GM19240 (cell line): Measurements from ENCODE around the gene BTG4.

ENCODE experiments used
- DNase-seq: peaks from one replicate; pipeline ENCODE4 v3.0.0; 2011; ENCODE audit warnings: low spot score; ENCODE audit not compliant: insufficient read length

The BTG4 gene

DNA sequence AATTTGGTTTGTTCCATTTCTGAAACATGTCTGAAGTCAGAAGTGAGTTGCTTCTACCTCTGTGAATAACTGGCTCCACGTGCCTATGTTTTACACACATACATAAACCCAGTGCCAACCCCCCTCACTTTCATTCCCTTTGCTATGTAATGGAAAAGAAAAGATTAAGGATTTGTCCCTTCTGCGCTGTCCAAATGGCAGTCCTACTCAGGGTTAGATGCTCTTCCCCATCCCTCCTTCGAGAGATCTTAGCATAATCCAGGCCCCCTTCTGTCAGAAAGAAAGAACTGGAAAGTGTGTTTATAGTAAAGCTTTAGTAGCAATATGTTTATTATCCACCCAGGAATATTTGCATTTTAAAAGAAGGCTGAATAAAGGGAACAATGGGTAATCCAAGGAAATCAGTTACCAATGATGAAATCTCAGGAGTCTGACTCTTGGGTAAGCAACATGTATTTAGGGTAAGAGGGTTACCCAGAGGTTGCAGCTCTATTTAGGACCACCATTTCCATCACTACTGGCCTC lies 25.2 kb upstream of the BTG4 start:
- no peak for DNase-seq

DNA sequence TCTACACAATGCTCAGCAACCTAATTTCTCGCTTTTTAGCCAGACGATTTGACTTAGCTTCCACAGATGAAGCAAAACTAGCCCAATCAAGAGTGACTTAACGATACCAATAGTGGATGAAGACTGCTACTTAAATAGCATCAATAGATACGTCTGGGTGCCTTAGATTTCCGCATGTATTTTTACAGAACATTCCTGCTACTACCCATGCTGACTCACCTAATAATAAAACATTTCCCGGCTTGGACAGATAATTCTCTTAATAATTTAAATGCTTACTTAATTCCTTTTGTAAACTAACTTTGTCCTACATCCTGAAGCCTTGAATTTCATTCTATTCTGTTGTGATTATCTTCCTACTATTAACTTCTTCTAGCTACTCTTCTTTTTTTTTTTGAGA lies 23.1 kb upstream of the BTG4 start:
- no peak for DNase-seq

DNA sequence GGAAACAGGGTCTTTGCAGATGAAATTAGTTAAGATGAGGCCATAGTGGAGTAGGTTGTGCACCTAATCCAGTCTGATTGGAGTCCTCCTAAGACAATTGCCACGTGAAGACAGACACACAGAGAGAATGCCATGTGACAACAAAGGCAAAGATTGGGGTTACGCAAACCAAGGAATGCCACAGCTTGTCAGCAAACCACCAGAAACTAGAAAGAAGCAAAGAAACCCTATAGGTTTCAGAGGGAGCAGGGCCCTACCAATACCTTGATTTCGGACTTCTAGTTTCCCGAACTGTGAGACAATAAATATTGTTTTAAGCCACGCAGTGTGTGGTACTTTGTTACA lies 20.2 kb upstream of the BTG4 start:
- no peak for DNase-seq

DNA sequence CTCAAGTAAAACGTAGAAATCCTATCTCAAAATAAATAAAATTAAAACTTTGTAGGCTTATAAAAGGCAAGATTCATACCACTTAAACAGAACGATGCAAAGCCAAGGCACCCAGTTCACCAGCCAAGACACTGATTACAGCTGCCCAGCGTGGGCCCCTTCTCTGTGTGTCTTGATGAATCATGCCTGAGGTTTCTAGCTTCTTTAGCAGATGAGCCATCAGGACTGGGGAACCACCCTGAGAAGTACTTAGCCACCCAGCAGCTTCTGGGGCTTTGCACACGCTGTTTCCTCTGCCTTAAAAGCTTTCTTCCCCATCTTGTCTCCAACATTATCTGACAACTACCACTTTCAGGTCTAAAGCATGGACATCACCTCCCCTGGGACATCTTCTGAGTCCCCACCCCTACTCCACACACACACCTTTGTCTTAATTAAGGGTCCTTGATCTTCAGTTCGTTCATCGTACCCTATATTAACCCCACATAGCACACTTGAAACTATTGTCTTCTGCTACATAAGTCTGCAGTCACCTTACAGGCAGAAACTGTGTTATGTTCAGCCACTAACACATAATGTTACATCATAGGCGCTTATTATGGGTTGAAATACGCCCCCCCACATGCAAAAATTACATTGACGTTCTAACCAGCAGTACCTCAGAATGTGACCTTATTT lies 19.6 kb upstream of the BTG4 start:
- DNase-seq: no peak

DNA sequence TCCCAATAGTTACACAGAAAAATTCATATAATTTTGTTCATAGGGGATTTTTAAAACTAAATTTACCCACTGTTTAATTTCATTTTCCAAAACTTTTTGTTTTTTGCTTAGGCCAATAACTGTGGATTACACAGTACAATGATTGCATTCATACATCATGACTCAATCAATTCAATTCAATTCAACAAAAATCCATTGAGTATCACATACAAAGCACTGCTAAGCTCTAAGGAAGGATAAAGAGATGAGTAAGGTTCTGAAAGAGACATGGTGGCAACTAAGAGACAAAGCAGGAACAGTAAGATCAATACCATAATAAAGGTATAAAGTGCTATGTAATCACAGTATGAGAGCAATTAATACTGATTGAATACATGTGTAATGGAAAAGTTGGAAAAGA lies 18.9 kb upstream of the BTG4 start:
- DNase-seq: no peak

DNA sequence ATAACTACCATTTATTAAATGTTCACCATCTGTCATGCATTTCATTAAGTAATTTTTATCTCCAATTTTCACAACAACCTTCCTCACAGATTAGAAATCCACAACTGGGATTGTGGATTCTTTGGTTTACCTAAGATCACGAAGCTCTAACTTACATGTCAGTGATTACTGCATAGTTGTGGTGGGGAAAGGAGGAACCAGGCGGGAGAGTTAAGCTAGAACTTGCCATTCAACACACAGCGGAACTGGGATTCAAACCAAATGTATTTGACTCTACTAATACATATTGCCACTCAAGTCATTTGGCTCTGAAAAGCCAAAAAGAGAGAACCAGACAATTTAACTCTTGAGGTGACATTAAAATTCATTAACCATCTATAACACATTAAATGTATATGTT lies 17.9 kb upstream of the BTG4 start:
- DNase-seq: no peak

DNA sequence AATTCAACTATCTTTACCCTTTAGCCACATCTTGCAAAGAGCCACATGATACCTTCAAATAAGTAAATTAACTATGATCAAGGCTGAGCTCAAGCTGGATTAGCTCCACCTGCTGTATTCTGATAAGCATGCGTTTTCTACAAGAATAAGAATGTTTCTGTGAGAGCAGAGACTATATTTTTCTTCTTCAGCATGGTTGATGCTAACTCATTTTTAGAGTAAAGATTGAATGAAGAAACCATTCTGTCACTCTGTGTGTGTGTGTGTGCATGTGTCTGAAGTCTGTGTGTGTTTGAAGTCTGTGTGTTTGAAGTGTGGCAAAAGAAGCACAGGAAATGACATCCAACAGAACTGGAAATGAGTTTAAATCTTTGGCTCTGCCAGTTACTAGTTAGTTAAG lies 16.4 kb upstream of the BTG4 start:
- DNase-seq: no peak

DNA sequence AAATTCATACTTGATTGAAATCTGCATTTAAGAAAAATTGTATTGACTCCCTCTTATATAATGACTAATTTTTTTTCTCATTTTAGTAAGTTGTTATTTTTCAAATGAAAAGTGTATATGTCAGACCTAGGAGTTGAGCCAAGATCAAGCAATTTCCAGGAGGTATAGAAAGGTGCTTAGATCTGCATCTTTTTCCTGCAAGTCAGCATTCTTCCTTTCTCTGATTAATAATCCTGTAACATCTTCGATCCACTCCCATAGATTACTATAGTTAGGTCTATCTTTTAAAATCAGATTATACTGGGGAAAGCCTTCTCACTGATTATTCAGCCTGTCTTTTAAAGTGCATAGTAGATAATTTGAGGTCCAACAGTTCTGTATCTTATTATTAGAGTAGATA lies 15.1 kb upstream of the BTG4 start:
- no peak for DNase-seq

DNA sequence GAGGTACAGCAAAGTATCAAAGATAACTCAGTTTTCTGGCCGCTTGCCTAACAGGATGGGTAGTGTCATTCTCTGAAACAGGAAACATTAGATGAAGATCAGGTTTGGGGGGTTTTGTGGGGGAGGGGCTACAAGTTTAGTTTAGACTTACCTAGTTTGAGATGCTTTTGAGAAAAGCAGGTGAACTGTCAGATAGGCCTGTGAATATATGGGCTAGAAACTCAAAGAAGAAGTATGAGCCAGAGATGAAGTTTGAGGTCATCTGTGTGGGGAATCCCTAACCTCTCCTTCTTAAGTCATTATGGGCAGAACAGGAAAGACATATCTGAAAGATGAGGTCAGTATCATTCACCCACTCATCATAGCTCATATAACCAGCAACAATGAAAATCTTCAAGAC lies 14.3 kb upstream of the BTG4 start:
- DNase-seq: no peak

DNA sequence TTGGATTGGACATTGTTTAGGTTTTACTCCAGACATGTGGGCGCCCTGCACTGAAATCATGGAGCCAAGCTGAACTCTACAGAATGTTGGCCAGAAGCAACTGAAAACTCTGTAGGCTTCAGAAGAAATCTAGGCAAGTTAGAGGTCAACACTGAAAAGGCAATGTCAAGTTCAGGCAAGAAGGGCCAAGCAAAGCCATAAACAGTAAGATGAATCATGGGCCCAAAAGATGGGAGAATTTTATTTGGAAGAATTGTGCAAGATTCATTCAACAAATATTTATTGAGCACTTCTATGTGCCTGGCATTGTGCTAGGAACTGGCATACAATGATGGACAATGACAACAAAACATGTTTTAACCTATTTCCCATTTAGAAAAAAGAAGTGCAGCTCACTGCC lies 13.3 kb upstream of the BTG4 start:
- DNase-seq: no peak

DNA sequence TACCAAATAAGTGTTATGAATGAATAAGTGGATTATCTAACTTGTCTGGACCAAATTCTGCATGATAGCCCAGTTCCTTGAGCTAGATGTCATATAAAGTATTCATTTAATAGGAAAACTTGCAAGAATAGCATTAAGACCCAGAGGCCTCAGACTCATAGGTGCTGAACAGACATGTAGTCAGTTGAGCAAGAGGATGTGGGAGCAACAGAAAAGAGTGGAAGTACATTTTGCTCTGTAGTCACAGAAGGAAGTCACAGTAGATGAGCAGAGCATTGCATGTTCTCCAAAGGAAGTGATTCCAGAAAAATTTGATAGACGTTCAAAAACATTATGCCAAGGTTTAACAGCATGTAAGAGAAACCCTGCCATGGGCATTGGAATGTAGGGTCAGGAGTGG lies 11.9 kb upstream of the BTG4 start:
- DNase-seq: no peak

DNA sequence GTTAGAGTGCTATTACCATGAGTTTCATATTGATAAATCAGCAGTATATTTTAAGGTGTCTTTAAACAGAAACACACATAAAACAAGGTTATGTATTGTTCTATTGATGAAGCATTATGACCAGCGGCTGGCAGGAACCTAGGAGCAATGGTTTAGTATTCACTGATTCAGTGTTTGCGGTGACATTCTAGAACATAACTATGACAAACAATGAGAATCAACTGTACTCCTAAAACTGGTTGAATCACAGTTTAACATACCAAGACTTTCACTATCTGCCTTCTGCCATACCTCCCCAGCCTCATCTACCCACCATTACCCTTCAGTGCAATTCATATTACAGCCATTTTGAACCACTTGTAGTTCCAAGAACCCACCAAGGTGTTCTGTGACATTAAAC lies 11.2 kb upstream of the BTG4 start:
- no peak for DNase-seq

DNA sequence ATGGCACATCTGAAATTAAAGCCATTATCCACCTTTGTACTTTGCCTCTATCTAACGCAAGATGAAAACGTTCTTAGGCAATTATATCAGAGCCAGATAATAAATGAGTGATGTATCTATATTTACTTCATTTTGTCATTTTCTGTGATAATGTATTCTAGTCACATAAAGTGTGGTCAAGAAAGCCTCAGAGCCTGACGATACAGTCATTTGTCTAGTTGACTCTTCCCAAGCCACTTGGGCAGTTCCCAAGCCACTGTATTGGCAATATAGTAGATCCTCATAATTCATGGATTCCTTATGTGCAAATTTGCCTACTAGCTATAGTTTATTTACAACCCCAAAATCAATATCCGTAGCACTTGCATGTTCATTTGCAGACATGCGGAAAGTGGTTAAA lies 10.2 kb upstream of the BTG4 start:
- DNase-seq: no peak

DNA sequence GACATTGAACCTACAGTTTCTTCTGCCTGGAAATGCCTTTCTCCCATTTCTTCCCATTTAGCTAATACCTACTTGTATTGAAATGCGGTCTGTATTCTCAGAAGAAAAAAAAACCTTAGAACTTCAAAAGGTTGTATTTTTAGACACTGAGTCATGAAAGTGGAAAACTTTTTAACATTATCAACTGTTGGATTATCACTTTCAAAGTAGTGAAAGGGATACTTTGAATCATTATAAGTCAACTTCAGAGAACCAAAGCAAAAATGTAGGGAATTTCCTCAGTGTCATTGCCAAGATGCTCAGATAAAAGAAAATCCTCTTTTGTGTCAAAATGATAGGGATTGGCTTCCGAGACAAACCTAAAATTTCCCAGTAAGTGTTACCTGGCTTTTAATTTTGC lies 8.9 kb upstream of the BTG4 start:
- no peak for DNase-seq

DNA sequence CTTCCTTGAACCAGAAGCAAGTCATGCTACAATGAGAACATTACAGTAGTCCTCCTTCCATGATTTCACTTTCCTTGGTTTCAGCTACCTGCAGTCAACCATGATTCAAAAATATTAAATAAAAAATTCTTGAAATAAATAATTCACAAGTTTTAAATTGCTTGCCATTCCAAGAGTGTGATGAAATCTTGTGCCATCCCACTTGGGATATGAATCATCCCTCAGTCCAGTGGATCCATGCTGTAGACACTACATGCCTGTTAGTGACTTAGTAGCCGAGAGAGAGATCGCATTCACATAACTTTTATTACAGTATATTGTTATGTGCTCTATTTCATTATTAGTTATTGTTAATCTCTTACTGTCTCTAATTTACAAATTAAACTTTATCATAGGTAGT lies 8.4 kb upstream of the BTG4 start:
- DNase-seq: no peak

DNA sequence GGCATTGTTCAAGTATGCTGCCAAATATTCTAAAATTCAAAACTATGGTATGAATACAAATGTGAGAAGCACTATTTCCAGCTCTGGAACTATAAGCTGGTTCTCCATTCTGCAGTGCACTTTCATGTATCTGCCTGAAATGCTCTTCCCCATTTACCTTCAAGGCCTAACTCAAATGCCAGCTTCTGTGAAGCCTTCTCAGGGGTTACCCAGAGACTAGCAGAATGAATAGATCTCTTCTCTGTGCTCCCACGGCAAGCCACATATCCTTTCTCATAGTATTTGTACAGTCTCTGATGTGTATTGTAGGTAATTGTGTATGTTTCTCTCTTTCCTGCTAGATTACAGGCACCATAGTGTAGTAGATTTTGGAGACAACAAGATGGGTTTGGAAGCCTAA lies 6.5 kb upstream of the BTG4 start:
- DNase-seq: no peak

DNA sequence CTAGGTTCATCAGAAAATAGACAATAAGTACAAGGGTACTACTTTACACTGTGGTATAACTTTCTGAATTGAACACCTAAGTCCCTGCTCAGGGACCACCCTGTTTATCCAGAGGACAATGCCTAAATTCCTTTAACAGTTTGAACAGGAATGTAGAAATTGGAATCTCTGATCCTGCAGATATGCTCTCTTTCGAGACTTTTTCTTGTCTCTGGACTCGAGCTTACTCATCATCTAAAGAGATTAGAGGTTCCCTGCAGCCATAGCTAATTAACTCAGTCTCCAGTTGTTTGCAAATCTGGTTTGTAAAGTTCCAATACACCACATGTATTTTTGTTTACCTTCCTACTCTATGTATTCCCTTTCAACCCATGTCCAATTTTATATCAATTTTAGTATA lies 3.4 kb upstream of the BTG4 start:
- DNase-seq: no peak

DNA sequence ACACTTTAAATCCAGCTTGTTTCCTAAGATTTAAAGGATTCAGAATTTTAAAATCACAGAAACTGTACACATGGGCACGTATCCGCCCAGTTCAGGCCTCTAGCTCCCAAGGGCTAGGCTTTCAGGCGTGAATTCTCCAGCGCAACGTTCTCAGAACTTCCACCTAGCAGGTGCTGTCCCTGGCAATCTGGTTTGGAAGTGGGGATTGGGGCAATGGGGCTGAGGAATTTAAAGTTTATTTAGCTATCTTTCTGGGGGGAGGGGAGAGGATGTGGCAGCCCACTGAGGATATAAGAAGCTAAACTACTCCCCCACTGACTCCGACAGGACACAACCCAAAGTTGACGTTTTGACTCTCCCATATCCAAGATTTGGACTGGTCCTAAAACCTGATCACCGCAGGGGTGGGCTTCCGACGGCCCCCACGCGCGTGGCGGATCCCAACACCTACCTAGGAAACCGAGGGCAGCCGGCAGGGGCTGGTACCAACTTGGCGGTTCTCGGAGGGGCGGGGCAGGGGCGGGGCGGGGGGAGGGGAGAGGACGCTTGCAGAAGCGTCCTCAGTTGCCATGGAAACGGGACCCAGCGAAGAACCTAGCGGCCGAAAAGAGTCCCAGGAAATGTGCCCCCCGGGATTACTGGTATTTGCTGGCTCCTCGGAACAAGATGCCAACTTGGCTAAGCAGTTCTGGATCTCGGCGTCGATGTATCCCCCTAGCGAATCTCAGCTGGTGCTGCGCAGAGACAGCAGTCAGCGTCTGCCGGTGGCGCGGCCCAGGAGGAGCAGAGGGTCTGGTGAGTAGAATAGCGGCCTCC lies 2.2 kb upstream of the BTG4 start, which contains the start of gene HOATZ:
HOATZ (plus strand) TSS at position 563 of the 816 bp plus-strand sequence; CDS start at position 570, 7 bp downstream.
- DNase-seq: no peak

DNA sequence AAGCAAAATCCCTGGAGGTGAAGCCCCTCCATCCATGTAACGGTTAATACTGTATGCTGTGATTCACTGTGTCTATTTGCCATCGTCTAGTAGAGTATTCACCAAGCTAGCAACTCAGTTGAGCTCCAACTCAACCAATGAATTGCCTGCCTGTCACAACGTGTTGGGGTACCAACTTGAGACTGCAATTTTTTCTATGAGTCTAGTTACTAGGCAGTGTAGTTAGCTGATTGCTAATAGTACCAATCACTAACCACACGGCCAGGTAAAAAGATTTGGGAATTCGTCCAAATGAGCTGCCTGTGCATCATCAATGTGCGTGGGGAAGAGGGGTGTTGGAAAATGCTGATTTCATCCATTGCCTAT lies 1.0 kb upstream of the BTG4 start:
- DNase-seq: no peak

DNA sequence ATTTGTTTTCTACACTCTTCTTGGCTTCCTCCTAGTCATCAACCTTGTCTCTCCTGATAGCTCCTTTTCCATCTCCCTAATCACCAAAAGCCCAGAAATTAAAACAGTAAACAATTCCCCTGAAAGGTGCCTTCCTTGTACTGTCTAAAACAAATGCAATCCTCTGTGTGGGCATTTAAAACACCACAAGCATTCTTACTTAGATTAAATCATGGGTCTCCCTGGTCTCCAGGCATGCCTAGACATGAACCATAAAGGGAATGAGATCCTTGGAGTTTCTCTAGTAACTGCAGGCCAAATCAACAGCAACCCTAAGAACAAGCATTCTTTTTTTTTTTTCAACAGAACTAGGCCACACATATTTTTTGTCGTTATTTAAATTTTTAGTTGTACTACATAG lies 1.9 kb downstream of the BTG4 start:
- no peak for DNase-seq

DNA sequence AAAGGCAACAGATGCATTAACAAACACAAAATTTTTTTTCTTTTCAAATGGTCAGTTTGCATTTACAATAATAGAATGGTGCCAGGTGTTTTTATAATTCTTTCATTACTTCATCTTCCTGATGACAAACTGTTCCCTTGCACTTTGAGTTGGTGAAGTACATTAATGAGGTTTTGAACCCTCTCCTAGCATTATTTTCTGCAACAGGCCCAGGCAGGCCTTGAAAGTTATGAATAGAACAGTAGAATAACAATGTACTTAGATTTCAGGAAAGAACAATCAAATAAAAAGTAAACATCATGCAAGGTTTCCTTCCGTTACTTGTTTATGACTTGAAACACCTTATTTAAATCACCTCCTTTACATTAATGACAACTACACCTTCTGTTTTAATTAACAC lies 9.6 kb downstream of the BTG4 start:
- no peak for DNase-seq

DNA sequence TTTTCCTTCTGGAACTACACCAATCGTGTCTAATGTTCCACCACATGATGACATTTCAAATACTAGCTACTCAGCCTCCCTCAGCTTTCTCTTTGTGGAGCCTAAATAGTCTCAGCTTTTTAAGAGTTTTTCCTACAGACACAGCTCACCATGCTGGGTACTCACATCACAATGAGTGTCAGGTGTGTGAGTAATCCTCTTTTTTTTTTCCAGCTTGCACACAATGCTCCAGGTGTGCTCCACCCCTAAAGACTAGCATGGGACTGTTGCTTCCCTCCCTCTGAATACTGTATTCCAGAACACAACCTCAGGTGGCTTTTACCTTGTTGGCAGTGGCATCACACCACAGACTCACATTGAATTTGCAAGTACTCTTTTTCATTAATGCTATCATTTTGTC lies 11.7 kb downstream of the BTG4 start:
- no peak for DNase-seq

DNA sequence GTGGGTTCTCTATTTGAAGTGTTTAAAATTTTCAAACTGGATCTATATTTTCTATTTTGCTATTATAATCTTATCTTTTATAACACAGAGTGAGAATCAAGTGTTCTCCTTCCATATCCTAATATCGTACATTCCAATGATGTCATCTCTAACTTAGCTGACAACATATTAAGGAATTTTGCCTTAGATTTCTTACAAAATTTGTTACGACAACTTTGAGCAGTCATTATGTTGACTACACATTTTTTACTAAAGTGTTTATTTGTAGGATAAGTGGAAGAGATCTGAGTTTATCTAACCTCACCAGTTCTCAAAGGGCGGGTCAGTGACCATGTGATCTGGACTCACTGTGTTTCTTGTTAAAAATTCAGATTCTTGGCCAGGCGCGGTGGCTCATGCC lies 12.7 kb downstream of the BTG4 start:
- no peak for DNase-seq
